HuH-7.5 (cell line): Measurements from ENCODE around the gene YTHDC2.
"Not testable (repeated sequence)": the region's sequence is repeated elsewhere in the genome, so short reads cannot be mapped to it uniquely, and the experiment has no call there.

Experiments used
- DNase-seq: peaks from one replicate; pipeline ENCODE4 v3.0.0; 2011; ENCODE audit warnings: low spot score

Gene YTHDC2

GRCh38 chr5:113520429-113520828, 6.9 kb downstream of the YTHDC2 start:
- no peak for DNase-seq

DNA sequence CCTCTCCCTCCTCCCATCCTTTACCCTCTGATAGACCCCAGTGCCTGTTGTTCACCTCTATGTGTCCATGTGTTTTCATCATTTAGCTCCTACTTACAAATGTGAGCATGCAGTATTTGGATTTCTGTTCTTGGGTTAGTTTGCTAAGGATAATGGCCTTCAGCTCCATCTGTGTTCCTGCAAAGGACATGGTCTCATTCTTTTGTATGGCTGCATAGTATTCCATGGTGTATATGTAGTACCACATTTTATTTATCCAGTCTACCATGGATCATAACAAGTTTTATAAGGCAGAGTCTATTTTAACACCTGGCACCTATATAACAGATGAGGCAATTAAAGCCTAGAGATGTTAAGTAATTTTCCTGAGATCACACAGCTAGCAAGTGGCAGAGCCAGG, 7.4 kb downstream of the YTHDC2 start:
- no peak for DNase-seq

DNA sequence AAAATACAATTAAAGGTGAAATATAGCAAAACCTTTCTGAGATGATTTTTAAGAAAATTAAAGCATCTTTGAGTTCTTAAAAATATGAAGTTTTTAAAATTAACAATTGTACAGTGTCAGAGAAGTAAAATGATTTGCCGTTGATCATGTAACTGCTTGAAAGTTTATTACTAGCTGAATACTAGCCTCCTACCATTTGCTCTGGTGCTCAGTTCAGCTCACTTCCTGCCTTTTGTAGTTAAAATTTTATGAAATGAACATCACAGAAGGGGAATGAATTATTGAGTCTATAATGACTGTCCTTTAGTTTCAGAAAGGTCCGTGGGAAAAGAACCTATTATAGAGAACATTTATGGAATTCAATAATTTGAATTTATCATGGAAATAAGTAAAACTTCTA, 9.7 kb downstream of the YTHDC2 start:
- DNase-seq, result no peak

DNA sequence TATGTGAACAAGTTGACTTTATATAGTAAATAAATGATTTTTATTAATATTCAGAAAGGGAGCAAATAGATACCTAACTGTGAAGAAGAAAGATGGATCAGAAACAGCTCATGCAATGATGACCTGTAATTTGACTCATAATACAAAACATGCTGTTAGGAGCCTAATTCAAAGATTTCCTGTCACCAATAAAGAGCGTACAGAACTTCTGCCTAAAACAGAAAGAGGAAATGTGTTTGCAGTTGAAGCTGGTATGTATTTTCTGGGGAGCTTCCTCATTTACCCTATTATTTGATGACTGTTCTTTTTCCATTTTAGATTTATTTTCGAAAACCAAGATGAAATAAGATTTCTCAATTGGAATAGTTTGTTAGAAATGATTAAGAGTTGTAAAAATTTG, 11.4 kb downstream of the YTHDC2 start:
- DNase-seq, result no peak

- no peak for DNase-seq
Observed at GRCh38 chr5:113526421-113526820, 12.9 kb downstream of the YTHDC2 start.

DNA sequence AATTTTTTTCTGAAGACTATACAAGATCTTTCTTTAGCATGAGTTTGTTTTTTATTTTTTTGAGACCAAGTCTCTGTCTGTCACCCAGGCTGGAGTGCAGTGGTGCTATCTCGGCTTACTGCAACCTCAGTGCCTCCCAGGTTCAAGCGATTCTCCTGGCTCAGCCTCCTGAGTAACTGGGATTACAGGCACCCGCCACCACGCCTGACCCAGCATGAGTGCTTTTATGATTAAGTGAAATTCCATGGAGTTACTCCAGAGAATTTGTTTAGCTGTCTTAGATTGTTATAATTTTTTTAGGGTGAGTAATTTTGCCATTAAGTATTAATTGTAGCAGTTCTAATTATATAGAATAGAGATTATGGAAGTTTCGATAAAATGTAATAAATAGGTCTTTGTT, 14.3 kb downstream of the YTHDC2 start:
- no peak for DNase-seq

DNA sequence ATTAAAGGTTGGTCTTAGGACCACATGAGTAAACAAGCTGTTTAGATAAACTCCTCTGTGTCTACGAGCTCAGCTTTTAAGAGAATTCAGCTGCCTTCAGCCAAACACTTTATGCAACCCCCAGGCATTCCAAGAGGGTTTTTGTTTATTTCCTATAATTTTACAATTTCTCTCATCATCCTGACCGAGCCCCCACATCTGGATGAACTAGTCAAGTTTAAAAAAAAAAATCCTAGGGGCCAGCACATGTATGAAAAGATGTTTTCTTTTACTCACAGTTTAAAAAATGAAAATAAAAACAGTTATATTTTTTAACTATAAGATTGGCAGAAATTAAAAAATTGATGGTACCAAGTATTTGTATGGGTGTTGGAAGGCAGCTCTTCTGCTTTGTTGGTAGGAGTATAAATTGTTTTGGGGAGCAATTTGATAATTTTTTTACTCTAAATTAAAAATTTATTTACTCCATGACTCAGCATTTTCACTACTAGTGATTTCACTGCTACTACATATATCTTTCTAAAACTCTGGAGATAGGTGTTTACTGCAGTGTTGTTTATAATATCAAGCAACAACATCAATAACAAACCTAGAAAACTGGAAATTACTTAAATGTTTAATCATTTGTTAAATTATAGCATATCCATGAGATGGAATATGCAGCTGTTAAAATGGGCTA, 18.1 kb downstream of the YTHDC2 start:
- DNase-seq, result no peak

DNA sequence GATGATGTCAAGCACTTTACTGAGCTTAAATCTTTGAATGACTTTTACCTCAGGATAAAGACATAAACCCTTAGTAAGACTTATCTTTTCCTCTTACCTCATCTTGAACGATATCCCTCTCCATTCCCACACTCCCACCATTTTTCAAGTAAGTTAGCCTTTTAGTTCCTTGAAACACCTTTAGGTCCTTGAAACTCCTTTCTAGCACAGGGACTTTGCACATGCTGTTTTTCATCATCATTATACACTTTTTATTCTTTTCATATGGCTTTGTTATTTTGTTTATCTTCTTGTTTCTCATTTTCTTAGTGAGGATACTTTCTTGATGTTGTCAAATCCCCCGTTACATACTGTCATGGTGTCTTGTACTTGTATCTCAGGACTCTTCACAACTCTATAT, 24.8 kb downstream of the YTHDC2 start:
- DNase-seq, result no peak

- no peak for DNase-seq
Observed at GRCh38 chr5:113546703-113547183, 33.2 kb downstream of the YTHDC2 start.

DNA sequence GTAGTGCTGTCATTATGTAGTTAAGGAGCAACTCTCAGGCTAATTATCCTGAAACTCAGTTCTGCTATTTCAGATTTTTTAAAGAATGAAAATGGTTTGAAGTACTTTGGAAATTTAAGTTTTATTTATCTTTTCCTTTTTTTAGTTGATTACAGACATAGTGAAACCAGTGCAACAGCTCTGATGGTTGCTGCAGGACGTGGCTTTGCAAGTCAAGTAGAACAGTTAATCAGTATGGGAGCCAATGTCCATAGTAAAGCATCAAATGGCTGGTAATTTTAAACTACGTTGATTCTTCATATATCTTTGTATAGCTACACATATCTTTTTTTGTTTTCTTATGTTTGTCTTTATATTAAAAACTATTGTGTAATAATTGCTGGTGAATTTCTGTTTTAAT, 34.9 kb downstream of the YTHDC2 start:
- DNase-seq, result no peak

- no peak for DNase-seq
Observed at GRCh38 chr5:113552137-113552536, 38.6 kb downstream of the YTHDC2 start.

- no peak for DNase-seq
Observed at GRCh38 chr5:113552620-113553019, 39.1 kb downstream of the YTHDC2 start.

DNA sequence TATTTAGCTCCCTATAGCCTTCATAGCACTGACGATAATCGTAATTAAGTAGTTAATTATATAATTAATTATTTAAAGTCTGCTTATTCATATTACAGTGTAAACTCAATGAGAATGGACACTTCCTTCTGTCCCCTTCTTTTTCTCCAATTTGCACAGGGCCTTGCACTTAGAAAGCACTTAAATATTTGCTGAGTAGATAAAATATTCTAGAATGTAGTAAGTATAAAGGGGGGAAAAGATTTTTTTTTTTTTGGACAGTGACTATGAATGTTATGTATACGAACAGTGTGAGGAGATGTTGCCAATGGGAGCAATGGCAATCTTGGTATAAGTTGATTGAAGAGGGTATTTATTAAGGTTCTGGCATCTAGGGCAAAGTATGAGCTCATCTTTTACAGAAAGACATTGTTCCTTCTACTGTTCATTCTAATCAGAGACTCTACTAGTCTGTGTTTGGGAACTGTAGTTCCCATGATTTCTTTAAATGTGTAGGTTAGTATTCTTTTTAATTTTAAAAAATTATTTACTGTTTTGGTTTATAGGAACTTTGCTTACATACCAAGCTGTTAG, 49.4 kb downstream of the YTHDC2 start:
- DNase-seq, result no peak

DNA sequence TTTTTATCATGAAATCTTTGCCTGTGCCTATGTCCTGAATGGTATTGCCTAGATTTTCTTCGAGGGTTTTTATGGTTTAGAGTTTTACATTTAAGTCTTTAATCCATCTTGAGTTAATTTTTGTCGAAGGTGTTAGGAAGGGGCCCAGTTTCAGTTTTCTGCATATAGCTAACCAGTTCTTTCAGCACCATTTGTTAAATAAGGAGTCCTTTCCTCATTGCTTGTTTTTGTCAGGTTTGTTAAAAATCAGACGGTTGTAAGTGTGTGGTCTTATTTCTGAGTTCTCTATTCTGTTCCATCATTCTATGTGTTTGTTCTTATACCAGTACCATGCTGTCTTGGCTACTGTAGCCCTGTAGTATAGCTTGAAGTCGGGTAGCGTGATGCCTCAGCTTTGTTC, 55.9 kb downstream of the YTHDC2 start:
- no peak for DNase-seq

DNA sequence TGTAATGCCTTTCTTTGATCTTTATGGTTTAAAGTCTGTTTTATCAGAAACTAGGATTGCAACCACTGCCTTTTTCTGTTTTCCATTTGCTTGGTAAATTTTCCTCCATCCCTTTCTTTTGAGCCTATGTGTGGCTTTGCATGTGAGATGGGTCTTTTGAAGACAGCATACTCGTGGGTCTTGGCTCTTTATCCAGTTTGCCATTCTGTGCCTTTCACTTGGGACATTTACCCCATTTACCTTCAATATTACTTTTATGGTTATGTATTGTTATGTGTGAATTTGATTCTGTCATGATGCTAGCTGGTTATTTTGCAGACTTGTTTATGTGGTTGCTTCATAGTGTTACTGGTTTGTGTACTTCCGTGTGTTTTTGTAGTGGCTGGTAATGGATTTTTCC, 59.2 kb downstream of the YTHDC2 start:
- DNase-seq, result no peak

DNA sequence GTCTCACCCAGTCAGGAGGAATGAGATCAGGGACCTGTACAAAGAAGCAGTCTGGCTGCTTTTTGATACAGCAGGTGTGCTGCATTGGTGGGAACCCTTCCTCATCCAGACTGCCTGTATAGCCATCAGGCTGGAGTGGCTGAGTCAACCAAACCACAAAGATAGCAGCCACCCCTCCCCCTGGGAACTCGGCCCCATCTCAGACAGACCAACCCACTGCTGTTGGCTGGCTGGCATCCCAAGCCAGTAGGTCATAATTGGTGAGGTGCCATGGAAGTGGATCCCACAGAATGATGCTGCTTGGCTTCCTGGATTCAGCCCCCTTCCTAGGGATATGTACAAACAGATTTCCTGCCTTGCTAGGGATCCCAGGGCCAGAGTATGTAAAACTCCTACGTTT, 60.9 kb downstream of the YTHDC2 start:
- DNase-seq, result no peak

DNA sequence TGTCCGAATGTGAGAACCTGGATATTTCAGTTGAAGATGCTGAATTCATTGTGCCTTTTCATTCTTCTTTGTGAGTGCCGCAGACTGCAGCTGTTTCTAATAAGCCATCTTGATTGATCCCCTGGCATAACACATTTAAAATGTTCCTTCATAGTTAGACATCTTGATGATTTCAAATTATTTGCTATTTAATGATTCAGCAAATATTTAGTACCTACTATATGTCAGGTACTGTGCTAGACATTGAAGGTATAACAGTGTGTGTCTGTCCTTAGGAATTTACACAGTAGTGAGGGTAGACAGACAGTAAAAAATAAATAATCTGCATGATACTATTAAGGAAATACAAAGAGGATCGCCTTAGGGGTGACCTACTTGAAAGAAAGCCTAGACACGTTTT, 61.6 kb downstream of the YTHDC2 start:
- DNase-seq, result no peak

DNA sequence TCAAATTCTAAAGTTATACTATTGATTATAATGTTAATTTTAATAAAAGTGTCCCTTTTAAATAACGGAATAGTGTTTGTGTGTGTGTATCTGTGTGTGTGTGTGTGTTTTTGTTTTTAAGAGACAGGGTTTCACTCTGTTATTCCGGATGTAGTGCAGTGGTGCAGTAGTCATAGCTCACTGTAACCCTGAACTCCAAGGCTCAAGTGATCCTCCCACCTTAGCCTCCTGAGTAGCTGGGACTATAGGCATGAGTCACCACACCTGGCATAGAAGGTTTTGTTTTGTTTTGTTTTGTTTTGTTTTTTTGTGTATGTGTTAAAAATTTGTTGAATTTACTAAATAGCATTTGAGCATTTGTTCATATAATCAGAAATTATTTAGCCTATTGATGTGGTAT, 64.6 kb downstream of the YTHDC2 start:
- no peak for DNase-seq

GRCh38 chr5:113581388-113581787, 67.9 kb downstream of the YTHDC2 start:
- no peak for DNase-seq

- DNase-seq, result no peak
Observed at GRCh38 chr5:113598150-113598549, 84.7 kb downstream of the YTHDC2 start.

DNA sequence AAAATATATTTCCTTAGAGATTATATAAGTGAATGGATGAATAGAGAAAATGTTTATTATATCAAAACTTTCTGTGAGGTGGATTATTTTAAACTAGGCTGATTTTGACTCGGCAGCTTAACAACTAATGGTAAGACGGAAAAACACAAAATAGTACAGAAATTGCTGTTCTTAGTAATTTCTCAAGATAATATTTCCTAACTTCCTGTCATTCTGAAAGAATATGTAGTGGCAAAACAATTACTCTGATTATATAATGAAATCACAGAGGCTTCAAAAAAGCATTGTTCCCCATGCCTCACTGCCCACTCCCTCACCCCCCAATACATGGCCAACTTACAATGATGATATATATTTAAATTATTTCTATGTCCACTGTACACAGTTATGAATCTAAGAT, 85.4 kb downstream of the YTHDC2 start:
- no peak for DNase-seq

DNA sequence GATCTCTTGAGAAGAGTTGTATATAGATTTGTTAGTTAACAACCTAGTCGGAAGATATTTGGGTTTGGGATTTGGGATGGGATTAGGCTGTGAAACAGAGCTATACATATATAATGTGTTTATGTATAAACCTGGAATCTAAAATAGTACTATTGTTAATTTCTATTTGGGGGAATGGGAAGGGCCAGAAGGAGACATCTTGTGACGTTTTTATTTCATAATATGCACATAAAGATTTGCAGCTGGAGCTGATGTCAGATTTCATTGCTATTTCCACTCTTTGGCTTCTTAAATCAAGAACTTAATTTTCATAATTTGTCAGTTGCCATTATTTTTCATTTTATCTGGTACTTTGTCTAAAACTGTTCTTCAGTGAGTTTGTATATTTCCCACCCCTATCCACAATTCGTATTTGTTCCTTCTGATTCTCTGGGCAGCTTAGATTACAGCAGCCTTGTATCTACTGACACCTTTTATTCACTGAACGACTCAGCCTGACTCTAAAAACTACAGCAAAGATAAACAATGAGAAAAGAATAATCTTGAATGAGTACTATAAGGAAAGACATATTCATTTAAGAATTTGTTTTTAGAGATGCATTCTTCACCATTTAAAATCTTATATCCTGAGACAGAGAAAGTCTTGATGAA, 86.9 kb downstream of the YTHDC2 start:
- DNase-seq, result no peak

- no peak for DNase-seq
Observed at GRCh38 chr5:113601423-113601822, 87.9 kb downstream of the YTHDC2 start.

DNA sequence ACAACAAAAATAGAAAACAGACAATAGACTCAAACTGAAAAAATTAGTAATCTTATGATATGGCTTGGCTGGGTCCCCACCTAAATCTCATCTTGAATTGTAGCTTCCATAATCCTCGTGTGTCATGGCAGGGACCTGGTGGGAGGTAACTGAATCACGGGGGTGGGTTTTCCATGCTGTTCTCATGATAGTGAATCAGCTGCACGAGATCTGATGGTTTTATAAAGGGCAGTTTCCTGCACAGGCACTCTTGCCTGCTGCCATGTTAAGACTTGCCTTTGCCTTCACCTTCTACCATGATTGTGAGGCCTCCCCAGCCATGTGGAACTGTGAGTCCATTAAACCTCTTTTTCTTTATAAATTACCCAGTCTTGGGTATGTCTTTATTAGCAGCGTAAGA, 89.8 kb downstream of the YTHDC2 start:
- not testable (repeated sequence) for DNase-seq
